Left forelimb (tissue), 1 donor: ENCODE measurements around the gene DGKI.

Experiments
- DNase-seq: peaks from one replicate; pipeline ENCODE4 v3.0.0-alpha.2; 2018; ENCODE audit warnings: low spot score

Gene DGKI

DNA sequence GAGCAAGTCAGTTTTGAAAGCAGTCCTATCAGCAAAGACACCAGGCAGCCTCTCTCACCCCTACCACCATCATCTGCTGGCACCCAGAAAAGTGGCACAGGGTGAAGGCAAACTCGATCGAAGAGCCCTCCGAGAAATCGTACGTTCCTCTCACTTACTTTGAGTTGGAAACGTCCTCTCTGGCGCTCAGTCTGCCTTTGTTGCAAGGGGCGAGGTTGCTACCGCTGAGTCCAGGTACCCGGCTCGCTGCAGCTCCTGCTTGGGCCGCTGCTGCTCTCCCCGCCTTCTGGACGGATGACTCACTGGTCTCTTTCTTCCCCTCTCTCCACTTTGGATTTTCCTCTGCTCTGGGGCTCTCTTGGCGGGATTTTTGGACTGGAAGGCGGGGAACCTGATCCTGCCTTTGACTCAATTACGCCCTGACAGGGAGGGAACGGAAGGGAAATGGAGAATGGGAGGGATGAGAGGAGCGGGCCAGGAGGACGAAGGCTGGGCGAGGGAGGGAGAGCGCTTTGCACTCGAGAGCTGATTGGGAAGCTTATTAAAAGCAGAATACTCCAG lies 503.4 kb downstream of the DGKI start, which contains the start of gene PTN:
PTN (minus strand) TSS at position 453 of the 561 bp plus-strand sequence. CDS start 88,760 bp downstream, outside the sequence.
- peak; percentile 80 for DNase-seq

DNA sequence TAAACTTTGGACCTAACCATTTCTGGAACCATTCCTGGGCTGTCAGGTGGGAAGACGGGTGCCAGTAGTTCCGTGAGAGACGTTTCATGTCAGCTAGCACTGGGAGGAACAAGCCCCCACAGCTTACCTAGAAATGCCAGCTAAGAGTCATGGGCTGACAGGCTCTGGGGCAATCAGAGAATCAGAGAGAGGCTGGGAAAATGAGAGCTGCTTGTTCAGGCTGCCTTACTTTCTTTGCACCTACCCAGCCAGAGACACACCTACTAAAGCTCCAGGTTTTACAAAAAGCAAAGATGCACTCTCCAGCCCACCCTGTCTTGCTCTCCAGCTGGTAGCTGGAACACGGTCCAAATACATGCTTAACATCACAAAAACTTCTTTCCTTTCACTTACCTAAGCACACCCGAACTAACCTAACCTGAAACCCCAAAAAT lies 503.9 kb downstream of the DGKI start:
- no peak for DNase-seq

DNA sequence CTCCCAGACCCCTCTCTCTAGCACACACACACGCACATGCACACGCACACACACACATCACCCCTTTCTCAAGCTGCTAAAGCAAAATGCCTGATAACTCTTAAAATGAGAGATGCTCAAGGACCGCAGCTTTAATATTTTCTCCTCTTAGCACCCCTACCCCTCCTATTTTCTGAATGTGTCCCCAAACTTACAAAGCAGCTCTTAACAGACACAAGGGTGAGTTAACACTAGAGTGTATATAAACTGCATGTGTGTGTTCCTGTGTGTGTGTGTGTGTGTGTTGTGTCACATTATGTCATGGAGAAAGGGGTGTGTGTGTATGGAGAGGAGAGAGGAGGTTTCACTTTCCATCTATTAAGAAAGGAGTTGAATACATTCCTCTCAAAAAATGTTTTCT lies 504.5 kb downstream of the DGKI start:
- DNase-seq, result no peak

DNA sequence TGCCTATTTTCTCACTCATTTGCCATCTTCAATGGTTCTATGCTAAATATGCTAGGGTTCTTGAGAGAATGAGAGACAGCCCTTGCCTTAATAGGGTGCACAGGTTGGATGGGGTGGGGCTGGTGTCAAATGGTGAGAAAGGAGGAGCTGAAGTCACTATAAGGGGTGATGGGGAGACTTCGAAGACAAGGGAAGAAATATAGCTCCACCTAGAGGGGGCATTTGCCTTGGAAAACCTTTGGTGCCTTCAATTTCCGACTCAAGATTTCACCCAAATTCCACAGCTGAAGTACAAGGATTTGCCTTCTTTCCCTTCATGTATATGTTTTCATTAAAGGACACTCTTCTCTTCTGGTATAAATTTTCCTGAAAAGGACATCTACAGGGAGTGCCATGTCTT lies 508.9 kb downstream of the DGKI start:
- no peak for DNase-seq

DNA sequence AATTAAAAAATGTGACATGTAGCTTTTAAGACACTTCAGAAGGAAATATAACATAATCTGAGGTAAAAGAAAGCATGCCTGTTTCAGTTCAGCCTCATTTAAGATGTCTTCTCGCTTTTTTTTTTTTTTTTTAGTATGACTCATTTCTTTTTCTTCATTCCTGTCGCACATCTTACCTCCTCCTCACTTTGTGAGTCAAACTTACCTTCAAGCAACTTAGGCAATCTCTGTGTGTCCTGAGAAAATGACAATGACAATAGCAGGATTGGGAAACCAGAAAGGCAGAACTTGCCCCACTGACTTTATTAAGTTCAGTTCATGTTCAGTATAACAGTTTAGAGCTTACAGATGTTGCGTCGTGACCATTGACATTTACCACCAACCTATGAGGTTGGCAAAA lies 511.0 kb downstream of the DGKI start:
- DNase-seq, result no peak

DNA sequence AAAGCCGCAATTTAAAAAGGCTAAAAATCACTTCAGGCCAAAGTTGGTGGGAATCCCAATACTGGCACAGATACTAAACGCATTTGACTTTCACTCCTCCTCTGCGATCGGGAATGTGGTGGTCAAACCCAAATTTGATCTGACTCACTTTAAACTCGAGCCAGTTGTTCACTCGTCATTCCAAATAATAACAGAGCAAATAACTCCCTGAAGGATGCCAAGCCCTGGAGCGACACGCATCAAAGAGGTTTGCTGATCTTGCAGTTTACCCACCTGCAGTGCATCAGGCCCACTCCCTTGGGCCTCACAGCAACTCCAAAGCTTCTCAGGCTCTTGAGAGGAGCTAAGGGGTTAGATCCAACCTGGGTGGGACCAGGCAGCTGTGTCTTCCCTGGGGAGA lies 515.4 kb downstream of the DGKI start:
- DNase-seq, result no peak
